Stimulated activated naive CD8-positive, alpha-beta T cell treated with anti-CD3 and anti-CD28 coated beads, Interleukin-15, Interleukin-2, amounts not matched to agents 100 ng/mL and 50 ng/mL, for 24 hours (primary cell): ENCODE data around the gene PEX26.
"Not testable (repeated sequence)": the region's sequence is repeated elsewhere in the genome, so short reads cannot be mapped to it uniquely, and the experiment has no call there.

Source experiments
- H3K27ac Mint-ChIP-seq: one replicate; pipeline ENCODE4 v1.8.0; 2021; ENCODE audit warnings: mild to moderate bottlenecking, mixed read lengths
- H3K27me3 Mint-ChIP-seq: one replicate; pipeline ENCODE4 v1.8.0; 2021; ENCODE audit warnings: mixed read lengths
- H3K36me3 Mint-ChIP-seq: one replicate; pipeline ENCODE4 v1.8.0; 2021; ENCODE audit warnings: low read depth, mixed read lengths
- H3K4me1 Mint-ChIP-seq: one replicate; pipeline ENCODE4 v1.8.0; 2021; ENCODE audit warnings: low read depth, mixed read lengths
- H3K4me3 Mint-ChIP-seq: one replicate; pipeline ENCODE4 v1.8.0; 2021; ENCODE audit warnings: mild to moderate bottlenecking, mixed read lengths
- H3K9me3 Mint-ChIP-seq: one replicate; pipeline ENCODE4 v1.8.0; 2021; ENCODE audit warnings: mixed read lengths

PEX26 gene

GRCh38 chr22:18048441-18048898 is 29.3 kb upstream of the PEX26 start:
- no peak overlapping the region for H3K27ac Mint-ChIP-seq
- H3K27me3 Mint-ChIP-seq: no peaks in the 10 kb centered on the region
- H3K36me3 Mint-ChIP-seq: no peaks in the 10 kb centered on the region
- no peak overlapping the region for H3K4me3 Mint-ChIP-seq
- H3K9me3 Mint-ChIP-seq: no peaks in the 10 kb centered on the region
- no peaks in the 10 kb centered on the region for H3K4me1 Mint-ChIP-seq

- H3K27ac Mint-ChIP-seq: no peak overlapping the region
- H3K4me3 Mint-ChIP-seq: no peak overlapping the region
- H3K36me3 Mint-ChIP-seq: no peaks in the 10 kb centered on the region
- no peaks in the 10 kb centered on the region for H3K4me1 Mint-ChIP-seq
- no peaks in the 10 kb centered on the region for H3K9me3 Mint-ChIP-seq
- no peaks in the 10 kb centered on the region for H3K27me3 Mint-ChIP-seq
Measured at GRCh38 chr22:18050065-18050464, 27.7 kb upstream of the PEX26 start.

GRCh38 chr22:18051113-18051512 is 26.7 kb upstream of the PEX26 start:
- not testable (repeated sequence) for H3K4me3 Mint-ChIP-seq, H3K27ac Mint-ChIP-seq, H3K36me3 Mint-ChIP-seq, H3K4me1 Mint-ChIP-seq, H3K9me3 Mint-ChIP-seq, H3K27me3 Mint-ChIP-seq

- not testable (repeated sequence) for H3K27ac Mint-ChIP-seq, H3K27me3 Mint-ChIP-seq, H3K36me3 Mint-ChIP-seq, H3K4me3 Mint-ChIP-seq, H3K9me3 Mint-ChIP-seq
- peaks cover 15% of the 10 kb centered on the region for H3K4me1 Mint-ChIP-seq
Measured at GRCh38 chr22:18053216-18053946, 24.4 kb upstream of the PEX26 start.

- Mint-ChIP-seq H3K36me3 (no peaks in the 10 kb centered on the region), H3K4me1 (peaks cover 28% of the 10 kb centered on the region), H3K4me3 (no peak overlapping the region), H3K27ac (no peak overlapping the region), H3K27me3 (no peaks in the 10 kb centered on the region), H3K9me3 (no peaks in the 10 kb centered on the region)
Measured at GRCh38 chr22:18055619-18056160, 22.1 kb upstream of the PEX26 start.

- no peaks in the 10 kb centered on the region for H3K27me3 Mint-ChIP-seq
- H3K4me1 Mint-ChIP-seq: peaks cover 28% of the 10 kb centered on the region
- no peaks in the 10 kb centered on the region for H3K36me3 Mint-ChIP-seq
- H3K9me3 Mint-ChIP-seq: no peaks in the 10 kb centered on the region
- H3K27ac Mint-ChIP-seq: no peak overlapping the region
- H3K4me3 Mint-ChIP-seq: no peak overlapping the region
Measured at GRCh38 chr22:18056161-18056666, 21.6 kb upstream of the PEX26 start.

- Mint-ChIP-seq H3K27me3 (no peaks in the 10 kb centered on the region), H3K27ac (peak overlapping the region; percentile 55), H3K4me3 (no peak overlapping the region), H3K9me3 (no peaks in the 10 kb centered on the region), H3K36me3 (no peaks in the 10 kb centered on the region), H3K4me1 (peaks cover 28% of the 10 kb centered on the region)
Measured at GRCh38 chr22:18056807-18057474, 20.8 kb upstream of the PEX26 start.

GRCh38 chr22:18057568-18058209 is 20.1 kb upstream of the PEX26 start:
- Mint-ChIP-seq H3K27me3 (no peaks in the 10 kb centered on the region), H3K27ac (no peak overlapping the region), H3K9me3 (no peaks in the 10 kb centered on the region), H3K36me3 (no peaks in the 10 kb centered on the region), H3K4me1 (peaks cover 28% of the 10 kb centered on the region), H3K4me3 (no peak overlapping the region)

GRCh38 chr22:18058371-18059093 is 19.3 kb upstream of the PEX26 start:
- Mint-ChIP-seq H3K4me1 (peaks cover 28% of the 10 kb centered on the region), H3K27me3 (no peaks in the 10 kb centered on the region), H3K36me3 (no peaks in the 10 kb centered on the region), H3K27ac (no peak overlapping the region), H3K4me3 (no peak overlapping the region), H3K9me3 (no peaks in the 10 kb centered on the region)

- no peaks in the 10 kb centered on the region for H3K27me3 Mint-ChIP-seq
- H3K4me1 Mint-ChIP-seq: peaks cover 28% of the 10 kb centered on the region
- no peaks in the 10 kb centered on the region for H3K36me3 Mint-ChIP-seq
- H3K4me3 Mint-ChIP-seq: no peak overlapping the region
- no peaks in the 10 kb centered on the region for H3K9me3 Mint-ChIP-seq
- H3K27ac Mint-ChIP-seq: no peak overlapping the region
Measured at GRCh38 chr22:18059094-18059417, 18.7 kb upstream of the PEX26 start.

GRCh38 chr22:18059473-18059872 is 18.3 kb upstream of the PEX26 start:
- Mint-ChIP-seq H3K4me1 (peaks cover 28% of the 10 kb centered on the region), H3K36me3 (no peaks in the 10 kb centered on the region), H3K4me3 (no peak overlapping the region), H3K27me3 (no peaks in the 10 kb centered on the region), H3K27ac (no peak overlapping the region), H3K9me3 (no peaks in the 10 kb centered on the region)

GRCh38 chr22:18059991-18060390 is 17.8 kb upstream of the PEX26 start:
- Mint-ChIP-seq H3K36me3 (no peaks in the 10 kb centered on the region), H3K9me3 (no peaks in the 10 kb centered on the region), H3K27ac (peak overlapping the region; percentile 50), H3K4me1 (peaks cover 29% of the 10 kb centered on the region), H3K27me3 (peaks cover 4% of the 10 kb centered on the region), H3K4me3 (no peak overlapping the region)

- Mint-ChIP-seq H3K27ac (no peak overlapping the region), H3K27me3 (peaks cover 13% of the 10 kb centered on the region), H3K9me3 (no peaks in the 10 kb centered on the region), H3K36me3 (no peaks in the 10 kb centered on the region), H3K4me3 (no peak overlapping the region), H3K4me1 (peaks cover 31% of the 10 kb centered on the region)
Measured at GRCh38 chr22:18060646-18061620, 16.9 kb upstream of the PEX26 start.

- peaks cover 29% of the 10 kb centered on the region for H3K4me1 Mint-ChIP-seq
- no peak overlapping the region for H3K4me3 Mint-ChIP-seq
- no peaks in the 10 kb centered on the region for H3K9me3 Mint-ChIP-seq
- no peaks in the 10 kb centered on the region for H3K36me3 Mint-ChIP-seq
- peaks cover 24% of the 10 kb centered on the region for H3K27me3 Mint-ChIP-seq
- H3K27ac Mint-ChIP-seq: no peak overlapping the region
Measured at GRCh38 chr22:18062421-18062820, 15.4 kb upstream of the PEX26 start.
